Activated naive CD4-positive, alpha-beta T cell treated with anti-CD3 and anti-CD28 coated beads, Interleukin-2, amount 50 U/mL, for 24 hours (primary cell): Measurements from ENCODE around the gene STAM.

ENCODE experiments used
- H3K27ac Mint-ChIP-seq: one replicate; pipeline ENCODE4 v1.8.0; 2021; ENCODE audit warnings: mild to moderate bottlenecking, mixed read lengths
- H3K27me3 Mint-ChIP-seq: one replicate; pipeline ENCODE4 v1.8.0; 2021; ENCODE audit warnings: mixed read lengths
- H3K36me3 Mint-ChIP-seq: one replicate; pipeline ENCODE4 v1.8.0; 2021; ENCODE audit warnings: mixed read lengths
- H3K4me1 Mint-ChIP-seq: one replicate; pipeline ENCODE4 v1.8.0; 2021; ENCODE audit warnings: mixed read lengths
- H3K4me3 Mint-ChIP-seq: one replicate; pipeline ENCODE4 v1.8.0; 2021; ENCODE audit warnings: mild to moderate bottlenecking, mixed read lengths
- H3K9me3 Mint-ChIP-seq: one replicate; pipeline ENCODE4 v1.8.0; 2021; ENCODE audit warnings: mixed read lengths

Gene STAM

GRCh38 chr10:17751781-17752445 lies 108.0 kb downstream of the STAM start, which contains the start of gene TMEM236:
TMEM236 (plus strand) TSS chr10:17752201; CDS start chr10:17752296, 95 bp downstream.
- Mint-ChIP-seq H3K4me1 (no peaks in the 10 kb centered on the region), H3K4me3 (no peak within 1 kb of the TSS), H3K27me3 (no peaks in the 10 kb centered on the region), H3K9me3 (no peaks in the 10 kb centered on the region), H3K27ac (no peak within 1 kb of the TSS), H3K36me3 (no peaks in the 10 kb centered on the region)

- Mint-ChIP-seq H3K36me3 (no peaks in the 10 kb centered on the region), H3K4me3 (no peak overlapping the region), H3K9me3 (no peaks in the 10 kb centered on the region), H3K27ac (no peak overlapping the region), H3K27me3 (no peaks in the 10 kb centered on the region), H3K4me1 (no peaks in the 10 kb centered on the region)
These were observed 112.7 kb downstream of the STAM start for GRCh38 chr10:17756557-17757217.

GRCh38 chr10:17758200-17758599 lies 114.2 kb downstream of the STAM start:
- H3K4me3 Mint-ChIP-seq: no peak overlapping the region
- H3K27ac Mint-ChIP-seq: no peak overlapping the region
- no peaks in the 10 kb centered on the region for H3K27me3 Mint-ChIP-seq
- H3K36me3 Mint-ChIP-seq: no peaks in the 10 kb centered on the region
- no peaks in the 10 kb centered on the region for H3K4me1 Mint-ChIP-seq
- H3K9me3 Mint-ChIP-seq: no peaks in the 10 kb centered on the region

DNA sequence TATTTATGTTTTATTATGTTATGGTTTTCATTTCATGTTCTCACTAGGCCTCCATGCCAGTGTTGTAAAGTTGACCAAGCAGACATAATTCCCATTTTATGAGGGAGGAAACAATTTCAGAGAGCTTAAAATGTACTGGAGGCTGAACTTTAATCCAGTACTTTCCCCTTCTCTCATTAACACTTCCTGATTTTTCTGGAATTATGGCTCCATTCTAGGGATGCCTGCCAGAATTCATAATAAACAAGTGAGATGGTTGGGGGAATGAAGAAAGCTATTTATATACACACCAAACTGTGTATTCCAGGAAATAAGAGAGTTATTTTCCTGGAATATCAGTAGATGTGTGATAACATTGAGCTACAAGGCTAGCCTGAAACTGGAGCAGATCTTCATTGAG lies 114.9 kb downstream of the STAM start:
- no peaks in the 10 kb centered on the region for H3K9me3 Mint-ChIP-seq
- no peak overlapping the region for H3K4me3 Mint-ChIP-seq
- H3K27me3 Mint-ChIP-seq: no peaks in the 10 kb centered on the region
- H3K27ac Mint-ChIP-seq: no peak overlapping the region
- H3K36me3 Mint-ChIP-seq: no peaks in the 10 kb centered on the region
- no peaks in the 10 kb centered on the region for H3K4me1 Mint-ChIP-seq

DNA sequence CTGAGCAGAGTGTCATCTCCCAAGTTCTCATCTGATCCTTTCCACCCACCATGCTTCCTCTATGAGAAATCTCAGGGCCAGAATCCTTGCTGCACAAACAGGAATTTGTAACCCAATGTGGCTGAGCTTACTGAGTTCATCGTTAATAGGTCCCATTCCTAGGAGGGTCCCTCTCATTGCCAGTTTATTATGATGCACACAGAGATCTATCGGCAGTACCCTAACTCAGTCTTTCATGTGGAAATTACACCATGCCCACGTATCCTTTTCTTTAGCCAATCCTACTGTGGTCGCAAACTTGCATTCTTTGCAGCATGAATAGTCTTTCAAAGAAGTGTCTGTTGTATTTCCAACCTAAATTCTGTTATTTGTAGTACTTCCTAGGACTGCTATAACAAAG lies 120.2 kb downstream of the STAM start:
- peaks cover 7% of the 10 kb centered on the region for H3K27me3 Mint-ChIP-seq
- no peaks in the 10 kb centered on the region for H3K9me3 Mint-ChIP-seq
- H3K36me3 Mint-ChIP-seq: no peaks in the 10 kb centered on the region
- H3K27ac Mint-ChIP-seq: no peak overlapping the region
- H3K4me3 Mint-ChIP-seq: no peak overlapping the region
- no peaks in the 10 kb centered on the region for H3K4me1 Mint-ChIP-seq

DNA sequence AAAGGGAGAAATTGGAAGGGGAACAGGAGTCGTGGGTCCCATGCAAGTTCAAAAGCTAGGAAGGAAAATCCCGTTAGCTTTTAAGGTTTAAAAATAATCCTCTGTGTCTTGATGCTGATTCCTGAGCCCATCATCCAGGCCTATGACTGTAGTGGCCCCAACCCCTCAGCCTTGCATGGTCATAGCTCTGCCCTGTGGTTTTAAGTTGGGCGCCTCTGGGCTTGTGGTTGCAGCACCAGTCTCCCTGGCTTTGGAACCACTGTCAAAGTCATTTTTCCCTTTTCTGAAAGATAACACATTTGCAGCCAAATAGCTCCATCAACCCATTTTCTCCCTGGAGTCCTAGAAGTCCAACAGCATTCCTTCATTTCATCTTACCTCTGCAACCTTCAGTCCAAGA lies 121.7 kb downstream of the STAM start:
- H3K4me3 Mint-ChIP-seq: no peak overlapping the region

More for the DNA sequence above, 121.7 kb downstream of the STAM start:
- H3K36me3 Mint-ChIP-seq: no peaks in the 10 kb centered on the region
- no peaks in the 10 kb centered on the region for H3K9me3 Mint-ChIP-seq
- H3K27me3 Mint-ChIP-seq: peaks cover 8% of the 10 kb centered on the region
- no peak overlapping the region for H3K27ac Mint-ChIP-seq
- H3K4me1 Mint-ChIP-seq: no peaks in the 10 kb centered on the region
